GM12873 (cell line): ENCODE measurements around the gene ARHGEF37.
A peak's percentile ranks its signal among the peaks of the same experiment; 100 is the strongest.

Source experiments
- CTCF ChIP-seq: IDR thresholded peaks from 2 replicates; pipeline ENCODE4 v1.5.1; 2012; ENCODE audit warnings: low read depth, mild to moderate bottlenecking, moderate library complexity, low read length, control low read depth; ENCODE audit not compliant: insufficient read depth; ENCODE audit errors: missing control alignments

ARHGEF37 gene

GRCh38 chr5:149631506-149631905, 50.2 kb downstream of the ARHGEF37 start:
- no peak for TF ChIP-seq CTCF

- TF ChIP-seq CTCF, result no peak
These were observed 51.3 kb downstream of the ARHGEF37 start for GRCh38 chr5:149632311-149633251.

- TF ChIP-seq CTCF, result no peak
These were observed 52.4 kb downstream of the ARHGEF37 start for GRCh38 chr5:149633476-149634350.

- no peak for TF ChIP-seq CTCF
These were observed 54.1 kb downstream of the ARHGEF37 start for GRCh38 chr5:149635394-149635793.

- no peak for TF ChIP-seq CTCF
These were observed 55.0 kb downstream of the ARHGEF37 start for GRCh38 chr5:149636191-149636860.

- peak; percentile 85 for TF ChIP-seq CTCF
These were observed 55.6 kb downstream of the ARHGEF37 start for GRCh38 chr5:149636861-149637246.
